Bronchial epithelial cell (primary cell): Measurements from ENCODE around the gene C2orf80. TPM values are rescaled to one million over a fixed set of nuclear protein-coding genes. Genes with fewer than 3 reads are reported as not detected.
"Not testable (repeated sequence)": the region's sequence is repeated elsewhere in the genome, so short reads cannot be mapped to it uniquely, and the experiment has no call there.

Source experiments
- DNase-seq: peaks from one replicate; pipeline ENCODE4 v3.0.0-alpha.2; 2010; ENCODE audit warnings: low read depth
- FAIRE-seq: peaks from 2 replicates; lab custom pipeline; 2011; peaks lifted over from hg19 to GRCh38; lab: Jason Lieb, UNC
- H3K27me3 ChIP-seq: 2 replicates; pipeline ENCODE4 v1.5.1; 2011; ENCODE audit warnings: low read length; ENCODE audit not compliant: control insufficient read depth, insufficient read depth
- H3K36me3 ChIP-seq: 2 replicates; pipeline ENCODE4 v1.5.1; 2011; ENCODE audit warnings: low read length; ENCODE audit not compliant: control insufficient read depth, insufficient read depth
- H3K4me3 ChIP-seq: 2 replicates; pipeline ENCODE4 v1.5.1; 2011; ENCODE audit warnings: mild to moderate bottlenecking, low read depth, low read length, control low read depth
- total RNA-seq: library from RNA; depleted of rRNA; stranded (reverse); fragments of >200 nt; gene quantifications from 2 replicates; pipeline ENCODE4 v1.2.1, GENCODE V29; 2014
- TF ChIP-seq, protein P1 (sequence below): IDR thresholded peaks from 2 replicates; pipeline ENCODE4 v1.5.1; 2011; ENCODE audit warnings: mild to moderate bottlenecking, moderate library complexity, low read length, control low read depth, inconsistent platforms; ENCODE audit not compliant: insufficient read depth, severe bottlenecking

Gene C2orf80
- total RNA-seq, 1 donor from 2014 or later = not detected

DNA sequence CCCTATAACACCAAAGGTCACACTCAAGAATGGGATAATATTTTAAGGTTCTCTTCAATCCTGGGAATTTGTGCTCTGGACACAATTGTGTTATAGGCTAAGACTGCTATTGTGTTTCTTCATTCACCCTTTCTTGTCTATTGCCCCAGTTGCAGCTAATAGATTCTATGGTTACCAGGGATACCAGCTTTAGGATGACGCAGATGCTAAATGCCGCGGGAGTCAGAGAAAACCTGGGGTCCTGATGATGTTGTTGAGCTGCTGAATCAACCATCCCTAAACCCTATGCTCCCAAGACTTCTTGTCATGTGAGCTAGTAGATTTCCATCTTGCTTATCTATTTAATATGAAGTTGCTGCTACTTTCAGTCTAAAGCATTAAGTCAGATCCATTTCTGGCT is 70.9 kb downstream of the C2orf80 start:
- Histone ChIP-seq H3K27me3 (no peaks in the 10 kb centered on the region), H3K36me3 (no peaks in the 10 kb centered on the region), H3K4me3 (no peak overlapping the region)
- DNase-seq = no peak
- FAIRE-seq = no peak
- TF ChIP-seq, protein P1, sequence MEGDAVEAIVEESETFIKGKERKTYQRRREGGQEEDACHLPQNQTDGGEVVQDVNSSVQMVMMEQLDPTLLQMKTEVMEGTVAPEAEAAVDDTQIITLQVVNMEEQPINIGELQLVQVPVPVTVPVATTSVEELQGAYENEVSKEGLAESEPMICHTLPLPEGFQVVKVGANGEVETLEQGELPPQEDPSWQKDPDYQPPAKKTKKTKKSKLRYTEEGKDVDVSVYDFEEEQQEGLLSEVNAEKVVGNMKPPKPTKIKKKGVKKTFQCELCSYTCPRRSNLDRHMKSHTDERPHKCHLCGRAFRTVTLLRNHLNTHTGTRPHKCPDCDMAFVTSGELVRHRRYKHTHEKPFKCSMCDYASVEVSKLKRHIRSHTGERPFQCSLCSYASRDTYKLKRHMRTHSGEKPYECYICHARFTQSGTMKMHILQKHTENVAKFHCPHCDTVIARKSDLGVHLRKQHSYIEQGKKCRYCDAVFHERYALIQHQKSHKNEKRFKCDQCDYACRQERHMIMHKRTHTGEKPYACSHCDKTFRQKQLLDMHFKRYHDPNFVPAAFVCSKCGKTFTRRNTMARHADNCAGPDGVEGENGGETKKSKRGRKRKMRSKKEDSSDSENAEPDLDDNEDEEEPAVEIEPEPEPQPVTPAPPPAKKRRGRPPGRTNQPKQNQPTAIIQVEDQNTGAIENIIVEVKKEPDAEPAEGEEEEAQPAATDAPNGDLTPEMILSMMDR = no peak

DNA sequence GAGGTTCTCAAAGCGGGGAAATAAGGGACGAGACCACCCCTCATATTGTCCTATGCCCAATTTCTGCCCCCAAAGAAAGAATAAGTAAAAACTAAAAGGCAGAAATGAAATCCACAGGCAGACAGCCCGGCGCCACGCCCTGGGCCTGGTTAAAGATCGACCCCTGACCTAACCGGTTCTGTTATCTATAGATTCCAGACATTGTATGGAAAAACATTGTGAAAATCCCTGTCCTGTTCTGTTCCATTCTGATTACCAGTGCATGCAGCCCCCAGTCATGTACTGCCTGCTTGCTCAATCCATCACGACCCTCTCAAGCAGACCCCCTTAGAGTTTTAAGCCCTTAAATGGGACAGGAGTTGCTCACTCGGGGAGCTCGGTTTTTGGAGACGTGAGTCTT is 72.4 kb downstream of the C2orf80 start:
- not testable (repeated sequence) for H3K36me3 ChIP-seq, DNase-seq, H3K27me3 ChIP-seq, H3K4me3 ChIP-seq, FAIRE-seq

Other genes starting within 250 kb of the C2orf80 start
- 8.1 and 9.5 TPM in 2 replicates for gene PLEKHM3, start 164.5 kb downstream of the C2orf80 start, total RNA-seq
- not detected in 2 replicates for gene CRYGD, start 65.5 kb downstream of the C2orf80 start, total RNA-seq
- not detected in 2 replicates for gene CRYGC, start 60.2 kb downstream of the C2orf80 start, total RNA-seq
- not detected in 2 replicates for gene CRYGB, start 43.9 kb downstream of the C2orf80 start, total RNA-seq
- gene CRYGA, start 26.4 kb downstream of the C2orf80 start, total RNA-seq = not detected in 2 replicates
- gene IDH1, start 65.0 kb upstream of the C2orf80 start, total RNA-seq = 363 and 451 TPM in 2 replicates
- gene PIKFYVE, start 76.2 kb upstream of the C2orf80 start, total RNA-seq = 18.1 and 19.5 TPM in 2 replicates
- under 0.01 and 0.13 TPM in 2 replicates for gene PTH2R, start 216.8 kb upstream of the C2orf80 start, total RNA-seq